Right atrium auricular region (tissue), 2 donors: ENCODE results near the gene CACNA2D2. TPM values are rescaled to one million over a fixed set of nuclear protein-coding genes. Genes with fewer than 3 reads are reported as not detected.

Source experiments
- DNase-seq: peaks from one replicate; pipeline ENCODE4 v3.0.0-alpha.2; 2019; ENCODE audit warnings: low spot score
- H3K27ac ChIP-seq, 2 donors: fragments of 200-600 bp; sonication (generic); 1 replicate in 1 of 2; 2 replicates in 1 of 2; pipeline ENCODE4 v1.5.1; 2016 to 2019
- H3K27me3 ChIP-seq, 2 donors: fragments of 200-600 bp; sonication (generic); one replicate each; pipeline versions ENCODE4 v1.5.1 to v1.6.0; 2017 to 2019
- H3K36me3 ChIP-seq: fragments of 200-600 bp; sonication (generic); one replicate; pipeline ENCODE4 v1.5.1; 2016
- H3K4me1 ChIP-seq, 2 donors: fragments of 200-600 bp; sonication (generic); one replicate each; pipeline versions ENCODE4 v1.5.1 to v1.6.0; 2017 to 2019
- H3K4me3 ChIP-seq, 2 donors: fragments of 200-600 bp; sonication (generic); 1 replicate in 1 of 2; 2 replicates in 1 of 2; pipeline ENCODE4 v1.5.1; 2017 to 2019; ENCODE audit warnings: mild to moderate bottlenecking in 1 of 2, moderate library complexity in 1 of 2
- H3K9me3 ChIP-seq, 2 donors: fragments of 200-600 bp; sonication (generic); one replicate each; pipeline ENCODE4 v1.5.1; 2019
- total RNA-seq, 2 donors: library from RNA; depleted of rRNA; stranded (reverse); fragments of >200 nt; gene quantifications; one replicate each; pipeline ENCODE4 v1.1.0, GENCODE V29; 2016
- TF ChIP-seq, protein P1 (sequence below), 2 donors: fragments of 200-600 bp; sonication (generic); IDR thresholded peaks; one replicate each; pipeline ENCODE4 v1.5.1; 2019; ENCODE audit warnings: antibody characterized with exemption in 2 of 2

The CACNA2D2 gene
- total RNA-seq, 2 donors from 2014 or later, result 3.7 to 6.2 TPM

DNA sequence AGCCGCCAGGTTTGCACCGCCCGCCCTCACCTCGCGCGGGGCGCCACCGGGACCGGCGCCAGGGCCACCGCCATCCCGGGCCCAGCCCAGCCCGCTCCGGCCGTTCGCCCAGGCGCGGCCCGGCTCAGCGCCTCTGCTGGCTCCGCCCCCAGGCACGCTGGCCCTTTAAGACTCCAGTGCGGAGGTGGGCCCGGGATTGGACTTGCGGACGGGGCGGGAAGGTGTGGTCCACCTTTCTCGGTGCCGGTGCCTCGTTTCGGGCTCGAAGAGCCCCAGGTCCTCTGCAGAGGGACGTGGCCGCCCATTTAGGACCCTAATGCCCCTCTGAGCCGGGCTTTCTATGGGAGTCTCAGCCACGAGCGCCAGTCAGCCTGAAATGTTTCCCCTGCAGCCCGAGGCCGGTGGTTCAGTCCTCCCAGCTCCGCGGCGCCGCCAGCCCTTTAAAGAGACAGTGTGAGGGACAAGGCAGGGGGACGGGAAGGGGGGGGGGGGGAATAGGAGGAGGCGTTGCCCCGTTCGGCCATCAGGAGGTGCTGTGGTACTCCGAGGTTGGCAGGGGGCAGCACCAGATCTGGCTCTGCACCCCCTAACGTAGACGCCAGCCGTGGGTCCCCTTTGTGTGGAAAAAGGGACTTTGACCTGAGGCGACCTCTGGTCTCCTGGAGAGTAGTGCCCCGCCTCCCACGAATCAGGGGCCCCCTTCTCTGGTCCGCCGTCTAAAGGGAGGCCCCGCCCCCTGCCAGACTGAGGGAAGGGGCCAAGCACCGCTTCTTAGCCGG lies 181.9 kb downstream of the CACNA2D2 start:
- Histone ChIP-seq H3K27ac (peak overlapping the region; percentile 93), H3K27me3 (no peaks in the 10 kb centered on the region), H3K36me3 (peaks cover 34% of the 10 kb centered on the region), H3K4me3 (peak overlapping the region; percentile 52 to 70), H3K4me1 (peaks cover 0 to 83% of the 10 kb centered on the region in 2 donors), H3K9me3 (no peaks in the 10 kb centered on the region)
- DNase-seq, result peak; percentile 90
- TF ChIP-seq, protein P1, sequence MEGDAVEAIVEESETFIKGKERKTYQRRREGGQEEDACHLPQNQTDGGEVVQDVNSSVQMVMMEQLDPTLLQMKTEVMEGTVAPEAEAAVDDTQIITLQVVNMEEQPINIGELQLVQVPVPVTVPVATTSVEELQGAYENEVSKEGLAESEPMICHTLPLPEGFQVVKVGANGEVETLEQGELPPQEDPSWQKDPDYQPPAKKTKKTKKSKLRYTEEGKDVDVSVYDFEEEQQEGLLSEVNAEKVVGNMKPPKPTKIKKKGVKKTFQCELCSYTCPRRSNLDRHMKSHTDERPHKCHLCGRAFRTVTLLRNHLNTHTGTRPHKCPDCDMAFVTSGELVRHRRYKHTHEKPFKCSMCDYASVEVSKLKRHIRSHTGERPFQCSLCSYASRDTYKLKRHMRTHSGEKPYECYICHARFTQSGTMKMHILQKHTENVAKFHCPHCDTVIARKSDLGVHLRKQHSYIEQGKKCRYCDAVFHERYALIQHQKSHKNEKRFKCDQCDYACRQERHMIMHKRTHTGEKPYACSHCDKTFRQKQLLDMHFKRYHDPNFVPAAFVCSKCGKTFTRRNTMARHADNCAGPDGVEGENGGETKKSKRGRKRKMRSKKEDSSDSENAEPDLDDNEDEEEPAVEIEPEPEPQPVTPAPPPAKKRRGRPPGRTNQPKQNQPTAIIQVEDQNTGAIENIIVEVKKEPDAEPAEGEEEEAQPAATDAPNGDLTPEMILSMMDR (IDR thresholded peaks at IDR 0.05), result peak; percentile 24 to 64

DNA sequence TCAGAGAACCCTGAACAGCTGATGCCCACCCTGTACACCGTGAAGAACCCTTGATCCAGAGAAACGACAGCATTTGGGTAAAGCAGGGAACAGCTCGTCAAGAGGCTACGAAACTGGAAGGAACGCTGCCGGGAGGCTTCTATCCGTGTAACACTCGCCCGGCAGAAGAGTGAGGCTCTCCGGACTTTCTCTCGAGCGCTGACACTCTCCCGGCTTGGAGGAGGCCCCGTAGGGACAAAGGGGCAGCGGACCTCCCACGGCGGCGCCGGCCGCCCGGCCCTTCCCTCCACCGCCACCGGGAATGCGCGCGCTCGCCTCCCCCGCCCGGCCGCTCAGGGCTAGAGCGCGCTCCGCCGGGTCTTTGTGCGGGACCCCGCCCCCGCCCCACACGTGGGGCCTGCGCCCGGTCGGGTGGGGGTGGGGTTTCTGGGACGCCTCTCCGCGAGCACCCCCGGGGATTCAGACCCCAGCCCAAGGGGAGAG lies 182.5 kb downstream of the CACNA2D2 start:
- TF ChIP-seq, protein P1 (IDR thresholded peaks at IDR 0.05), result no peak
- Histone ChIP-seq H3K4me1 (peaks cover 0 to 82% of the 10 kb centered on the region in 2 donors), H3K4me3 (peak overlapping the region; percentile 52 to 70), H3K9me3 (no peaks in the 10 kb centered on the region), H3K27me3 (no peaks in the 10 kb centered on the region), H3K36me3 (peaks cover 33% of the 10 kb centered on the region), H3K27ac (peak overlapping the region; percentile 93)
- DNase-seq, result no peak

DNA sequence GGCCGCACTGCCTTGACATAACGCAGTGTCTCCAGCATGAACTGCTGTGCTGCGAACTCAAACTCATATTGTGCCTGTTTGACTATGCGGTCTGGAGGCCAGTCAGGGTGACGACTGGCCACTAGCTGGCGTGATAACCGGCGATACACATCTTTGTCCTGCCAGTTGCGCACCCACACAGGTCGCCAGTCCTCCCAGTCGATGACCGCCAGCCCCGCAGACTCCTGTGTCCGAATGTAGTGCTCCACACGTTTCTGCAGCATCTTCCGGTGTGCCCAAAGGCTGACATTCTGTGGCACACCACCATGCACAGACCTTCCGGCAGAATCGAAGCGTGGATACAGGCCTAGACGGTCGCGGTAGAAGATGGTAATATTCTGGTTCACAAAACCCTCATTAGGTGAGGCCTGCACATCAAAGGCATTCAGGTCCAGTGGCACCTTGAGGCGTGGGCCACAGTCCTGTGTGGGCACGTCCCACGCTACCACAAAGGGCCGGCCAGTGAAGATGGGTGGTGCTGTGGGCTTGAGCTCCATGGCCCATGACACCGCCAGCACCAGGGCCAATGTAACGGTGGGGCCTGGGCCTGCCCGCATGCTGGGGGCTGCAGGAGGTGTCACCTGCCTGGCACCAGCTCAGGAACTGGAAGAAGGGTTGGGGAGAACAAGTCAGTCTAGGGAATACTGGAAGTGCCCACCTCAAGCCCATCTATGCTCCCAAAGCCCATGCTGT lies 183.4 kb downstream of the CACNA2D2 start:
- Histone ChIP-seq H3K36me3 (peaks cover 26% of the 10 kb centered on the region), H3K4me1 (peaks cover 0 to 77% of the 10 kb centered on the region in 2 donors), H3K4me3 (peak overlapping the region; percentile 52 to 70), H3K27me3 (no peaks in the 10 kb centered on the region), H3K9me3 (no peaks in the 10 kb centered on the region), H3K27ac (peak overlapping the region; percentile 93)
- no peak for DNase-seq
- TF ChIP-seq, protein P1 (IDR thresholded peaks at IDR 0.05), result no peak

DNA sequence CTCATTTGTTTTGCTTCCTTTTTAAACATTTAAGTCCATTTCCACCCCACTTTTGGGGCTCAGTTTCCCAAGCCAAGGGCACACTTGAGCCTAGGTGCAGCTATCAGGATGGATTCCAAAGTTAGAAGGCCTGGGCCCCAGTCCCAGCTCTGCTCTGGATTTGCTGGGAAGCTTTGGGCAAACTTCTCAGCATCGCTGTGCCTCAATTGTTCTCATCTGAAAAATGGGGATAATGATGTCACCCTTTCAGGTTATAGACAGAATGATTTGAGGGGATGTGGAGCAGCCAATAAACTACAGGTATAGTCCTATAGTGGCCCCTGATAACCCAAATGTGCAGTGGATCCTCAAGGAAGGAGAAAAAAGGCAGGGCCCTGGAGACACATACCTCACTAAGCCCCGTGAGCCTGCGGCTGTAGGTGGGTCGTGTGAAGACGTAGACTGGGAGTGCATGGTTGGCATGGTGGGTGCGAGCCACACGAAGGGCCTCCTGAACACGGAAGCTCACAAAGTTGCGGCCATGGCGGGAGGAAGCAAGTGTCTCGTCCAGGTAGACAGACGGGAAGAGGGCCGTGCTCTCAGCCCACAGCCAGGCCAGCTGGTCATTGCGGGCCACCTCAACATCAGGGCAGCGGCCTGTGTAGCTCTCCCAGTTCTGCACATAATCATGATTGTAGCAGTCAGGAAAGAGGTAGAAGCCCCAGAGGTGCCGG lies 184.1 kb downstream of the CACNA2D2 start:
- Histone ChIP-seq H3K4me1 (peaks cover 0 to 70% of the 10 kb centered on the region in 2 donors), H3K9me3 (no peaks in the 10 kb centered on the region), H3K27me3 (no peaks in the 10 kb centered on the region), H3K27ac (peak overlapping the region; percentile 2 to 93), H3K4me3 (peak overlapping the region; percentile 52 to 70), H3K36me3 (peaks cover 26% of the 10 kb centered on the region)
- TF ChIP-seq, protein P1 (IDR thresholded peaks at IDR 0.05), result no peak
- no peak for DNase-seq

DNA sequence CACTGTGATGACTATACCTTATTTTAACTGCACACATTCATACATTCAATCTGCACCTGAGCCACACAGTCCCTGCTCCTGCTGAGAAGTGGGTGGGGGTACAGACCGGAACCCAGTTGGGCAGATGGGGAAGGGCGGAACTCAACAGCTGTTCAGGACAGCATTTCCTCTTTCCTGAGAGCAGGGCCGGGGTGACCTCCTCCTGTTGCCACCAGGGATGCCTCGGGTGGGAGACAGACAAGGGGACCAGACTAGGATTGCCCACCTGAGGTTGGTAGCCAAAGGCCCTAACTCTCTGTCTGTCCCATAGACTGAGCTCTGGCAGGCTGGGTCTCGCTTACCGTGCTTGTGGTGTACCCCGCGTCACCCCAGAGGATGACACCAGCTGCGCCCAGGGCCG lies 184.8 kb downstream of the CACNA2D2 start:
- DNase-seq, result no peak
- H3K27ac ChIP-seq, result peak overlapping the region; percentile 2 to 93
- peaks cover 26% of the 10 kb centered on the region for H3K36me3 ChIP-seq

More for the DNA sequence above, 184.8 kb downstream of the CACNA2D2 start:
- H3K9me3 ChIP-seq, result no peaks in the 10 kb centered on the region
- peak overlapping the region; percentile 10 to 70 for H3K4me3 ChIP-seq
- no peaks in the 10 kb centered on the region for H3K27me3 ChIP-seq
- H3K4me1 ChIP-seq, result peaks cover 0 to 63% of the 10 kb centered on the region in 2 donors
- TF ChIP-seq, protein P1 (IDR thresholded peaks at IDR 0.05), result no peak
